A549 (cell line): ENCODE measurements around the gene SPECC1L. TPM values are rescaled to one million over a fixed set of nuclear protein-coding genes. Genes with fewer than 3 reads are reported as not detected.

Experiments
- ATAC-seq, 2 experiments: fragments of 200-7000 bp in 1 of 2; fragments of >200 bp in 1 of 2; cut with Nextera tagmentation in 1 of 2; cut with Tn5 transposase in 1 of 2; 3 replicates each; pipeline versions ENCODE4 v1.8.0 to v1.9.1; 2018 to 2020; ENCODE audit warnings: mild to moderate bottlenecking in 1 of 2, moderate library complexity in 1 of 2
- CTCF ChIA-PET: fragments of 300-600 bp; sonication (Branson Sonifier 250); formaldehyde crosslinking; extraction: SDS; loops from one replicate; lab custom pipeline; 2021; ENCODE audit warnings: antibody characterized with exemption, inconsistent platforms; lab: Yijun Ruan, JAX
- POLR2A ChIA-PET: fragments of 350-600 bp; formaldehyde crosslinking; extraction: SDS; loops from one replicate; lab custom pipeline; 2021; ENCODE audit warnings: antibody characterized with exemption, inconsistent platforms; lab: Yijun Ruan, JAX
- DNase-seq, 2 experiments: peaks; one replicate each; pipeline versions ENCODE4 v3.0.0 to v3.0.0-alpha.2; 2011 to 2016; ENCODE audit warnings: low read depth in 1 of 2, low spot score in 1 of 2
- FAIRE-seq: peaks from 2 replicates; lab custom pipeline; 2011; peaks lifted over from hg19 to GRCh38; lab: Jason Lieb, UNC
- H3K27ac ChIP-seq, 2 experiments: fragments of >200 bp; sonication (Bioruptor Twin); formaldehyde crosslinking; 3 replicates each; pipeline ENCODE4 v1.5.1; 2016 to 2017
- H3K4me1 ChIP-seq: fragments of >200 bp; sonication (Bioruptor Twin); formaldehyde crosslinking; 3 replicates; pipeline ENCODE4 v1.6.1; 2016
- H3K4me2 ChIP-seq: fragments of >200 bp; sonication (Bioruptor Twin); formaldehyde crosslinking; 3 replicates; pipeline ENCODE4 v1.6.1; 2016
- H3K4me3 ChIP-seq: fragments of >200 bp; sonication (Bioruptor Twin); formaldehyde crosslinking; 3 replicates; pipeline ENCODE4 v1.5.1; 2016
- H3K9me3 ChIP-seq: fragments of >200 bp; sonication (Bioruptor Twin); formaldehyde crosslinking; 3 replicates; pipeline ENCODE4 v1.6.1; 2016
- ATOH8 ChIP-seq: fragments of 250-450 bp; sonication (Bioruptor Pico); IDR thresholded peaks from 2 replicates; pipeline ENCODE4 v1.5.0; 2020; ENCODE audit warnings: low read depth, mild to moderate bottlenecking, moderate library complexity
- BHLHE40 ChIP-seq: IDR thresholded peaks from 2 replicates; pipeline ENCODE4 v1.6.1; 2012; ENCODE audit warnings: low read depth, low read length, inconsistent platforms
- CHD2 ChIP-seq: fragments of 150-350 bp; IDR thresholded peaks from 2 replicates; pipeline ENCODE4 v1.6.1; 2014; ENCODE audit warnings: low read length; ENCODE audit not compliant: partially characterized antibody
- EHMT2 ChIP-seq: fragments of 200-600 bp; sonication (generic); IDR thresholded peaks from 2 replicates; pipeline ENCODE4 v1.6.1; 2016; ENCODE audit warnings: antibody characterized with exemption, low read depth, mild to moderate bottlenecking, moderate library complexity
- ELK1 ChIP-seq: fragments of 150-350 bp; IDR thresholded peaks from 2 replicates; pipeline ENCODE4 v1.6.1; 2014; ENCODE audit warnings: low read depth, mild to moderate bottlenecking, low read length
- ESRRA ChIP-seq: fragments of 150-350 bp; IDR thresholded peaks from 2 replicates; pipeline ENCODE4 v1.6.1; 2014; ENCODE audit warnings: mild to moderate bottlenecking, low read length, borderline replicate concordance
- FOSB ChIP-seq: fragments of 250-450 bp; sonication (Bioruptor Pico); IDR thresholded peaks from 2 replicates; pipeline ENCODE4 v1.5.0; 2020; ENCODE audit warnings: mild to moderate bottlenecking, moderate library complexity
- FOXS1 ChIP-seq: fragments of 250-450 bp; sonication (Bioruptor Pico); IDR thresholded peaks from 2 replicates; pipeline ENCODE4 v1.5.0; 2020; ENCODE audit warnings: mild to moderate bottlenecking, moderate library complexity
- HDAC2 ChIP-seq: fragments of 200-600 bp; sonication (generic); IDR thresholded peaks from 2 replicates; pipeline ENCODE4 v1.6.1; 2016
- HOXB13 ChIP-seq: fragments of 250-450 bp; sonication (Bioruptor Pico); IDR thresholded peaks from 2 replicates; pipeline ENCODE4 v1.5.0; 2020; ENCODE audit warnings: low read depth, mild to moderate bottlenecking, moderate library complexity
- JUNB ChIP-seq: fragments of >200 bp; sonication (Bioruptor Twin); formaldehyde crosslinking; IDR thresholded peaks from 2 replicates; pipeline ENCODE4 v1.6.1; 2016
- MAZ ChIP-seq: fragments of 150-350 bp; IDR thresholded peaks from 2 replicates; pipeline ENCODE4 v1.6.1; 2014; ENCODE audit warnings: antibody characterized with exemption, low read depth, low read length, borderline replicate concordance
- NPAS2 ChIP-seq: fragments of 250-450 bp; sonication (Bioruptor Pico); IDR thresholded peaks from 2 replicates; pipeline ENCODE4 v1.8.0; 2022; ENCODE audit warnings: mild to moderate bottlenecking, moderate library complexity, borderline replicate concordance
- NR3C1 ChIP-seq: fragments of >200 bp; sonication (Bioruptor Twin); formaldehyde crosslinking; IDR thresholded peaks from 3 replicates; pipeline ENCODE4 v1.6.1; 2017
- RCOR1 ChIP-seq: fragments of 150-350 bp; IDR thresholded peaks from 2 replicates; pipeline ENCODE4 v1.6.1; 2014; ENCODE audit warnings: antibody characterized with exemption, low read length, low read depth
- RFX5 ChIP-seq: fragments of 450-650 bp; IDR thresholded peaks from 2 replicates; pipeline ENCODE4 v1.7.1; 2014; ENCODE audit warnings: antibody characterized with exemption, mild to moderate bottlenecking, moderate library complexity
- ZFP36 ChIP-seq: fragments of 450-650 bp; IDR thresholded peaks from 2 replicates; pipeline ENCODE4 v1.6.1; 2014; ENCODE audit warnings: borderline replicate concordance; ENCODE audit not compliant: partially characterized antibody
- ZSCAN20 ChIP-seq: fragments of 250-450 bp; sonication (Bioruptor Pico); IDR thresholded peaks from 2 replicates; pipeline ENCODE4 v1.8.0; 2022; ENCODE audit warnings: mild to moderate bottlenecking, moderate library complexity
- WGBS: methylation state at CpG from one replicate; pipeline ENCODE4 v1.1.6; 2017; ENCODE audit errors: missing lambda C conversion rate; 5-methylcytosine and 5-hydroxymethylcytosine counted together
- polyA plus RNA-seq, 4 experiments: library from polyadenylated mRNA; depleted of rRNA in 3 of 4; stranded (reverse); fragments of >200 nt; fragmentation: RNase III in 1 of 4; extraction: RNeasy Plus Mini Kit Qiagen cat#74134 plus additional on column Dnase treatment in 1 of 4; gene quantifications; 2 replicates in 3 of 4; 3 replicates in 1 of 4; pipeline ENCODE4 v1.2.3, GENCODE V29; 2011 to 2017

SPECC1L gene
- polyA plus RNA-seq, 2 of the 4 experiments (the other 2 are of a cell fraction): 14.8 to 25.2 TPM

- FAIRE-seq (no peak), ATAC-seq (no peak), DNase-seq (no peak)
- ChIA-PET POLR2A (no interaction called here), CTCF (interaction anchor here (1.0 to 1.9 kb wide), 3 partner anchors 78 to 94 kb away, joined by 3 to 7 read pairs (median 4); no protein-coding TSS in a partner anchor)
- TF ChIP-seq ELK1 (no peak), ESRRA (no peak), EHMT2 (no peak)
- H3K4me1 ChIP-seq: no peaks in the 10 kb centered on the region
- H3K27ac ChIP-seq: no peak overlapping the region
- no peaks in the 10 kb centered on the region for H3K9me3 ChIP-seq
- 86% methylated on average over 6 of the region's 11 CpGs for WGBS
- H3K4me2 ChIP-seq: no peak overlapping the region
- H3K4me3 ChIP-seq: no peak overlapping the region
Observed at GRCh38 chr22:24428751-24429410, 158.2 kb downstream of the SPECC1L start.

- Histone ChIP-seq H3K9me3 (no peaks in the 10 kb centered on the region), H3K27ac (no peak overlapping the region), H3K4me2 (no peak overlapping the region), H3K4me1 (no peaks in the 10 kb centered on the region), H3K4me3 (no peak overlapping the region)
- 65% methylated on average over 11 of the region's 22 CpGs for WGBS
- no peak for DNase-seq
- no peak for ATAC-seq
- TF ChIP-seq RFX5 (peak; percentile 78; the same call in 1 of the 2 replicates), ZSCAN20 (CRISPR knock-in tag) (no peak)
- CTCF ChIA-PET: interaction anchor here (0.6 to 1.9 kb wide), 4 partner anchors 77 to 92 kb away, joined by 3 to 7 read pairs (median 4); no protein-coding TSS in a partner anchor
- POLR2A ChIA-PET: no interaction called here
- no peak for FAIRE-seq
Observed at GRCh38 chr22:24429411-24430365, 159.1 kb downstream of the SPECC1L start.

- DNase-seq: no peak
- Histone ChIP-seq H3K4me2 (no peak overlapping the region), H3K9me3 (no peaks in the 10 kb centered on the region), H3K4me3 (no peak overlapping the region), H3K27ac (no peak overlapping the region), H3K4me1 (no peaks in the 10 kb centered on the region)
- WGBS: 89% methylated on average over 8 of the region's 14 CpGs
- FAIRE-seq: no peak
- TF ChIP-seq RCOR1: no peak
- no peak for TF ChIP-seq MAZ
- TF ChIP-seq FOXS1 (CRISPR knock-in tag): no peak
- no peak for TF ChIP-seq NPAS2
- ChIA-PET CTCF (interaction anchor here (0.8 to 3.9 kb wide), 2 partner anchors 8 to 91 kb away, joined by 4 to 15 read pairs; no protein-coding TSS in a partner anchor), POLR2A (no interaction called here)
- no peak for ATAC-seq
Observed at GRCh38 chr22:24430431-24431308, 160.0 kb downstream of the SPECC1L start.

- Histone ChIP-seq H3K9me3 (no peaks in the 10 kb centered on the region), H3K4me1 (no peaks in the 10 kb centered on the region), H3K4me3 (no peak overlapping the region), H3K27ac (no peak overlapping the region), H3K4me2 (no peak overlapping the region)
- ATAC-seq (no peak), DNase-seq (no peak), FAIRE-seq (no peak)
- POLR2A ChIA-PET: no interaction called here
- WGBS: 89% methylated on average over 7 of the region's 9 CpGs
- TF ChIP-seq JUNB (no peak), RCOR1 (no peak), CHD2 (no peak), ZSCAN20 (CRISPR knock-in tag) (no peak), ATOH8 (CRISPR knock-in tag) (no peak), NR3C1 (no peak), HOXB13 (no peak), FOXS1 (CRISPR knock-in tag) (no peak), HDAC2 (no peak), BHLHE40 (no peak), FOSB (no peak), ZFP36 (no peak)
- CTCF ChIA-PET: interaction anchor here (2.9 to 3.9 kb wide), 2 partner anchors 9 to 91 kb away, joined by 13 to 15 read pairs; no protein-coding TSS in a partner anchor
Observed at GRCh38 chr22:24431309-24432034, 160.8 kb downstream of the SPECC1L start.
